CD8-positive, alpha-beta memory T cell (primary cell): ENCODE measurements around the gene RRAS. TPM values are rescaled to one million over a fixed set of nuclear protein-coding genes. Genes with fewer than 3 reads are reported as not detected.

Experiments used
- CTCF ChIA-PET: fragments of 350-600 bp; sonication (Branson Sonifier 250); formaldehyde crosslinking; loops from one replicate; lab custom pipeline; 2021; ENCODE audit warnings: antibody characterized with exemption; lab: Charles Lee
- POLR2A ChIA-PET: fragments of 350-600 bp; sonication (Branson Sonifier 250); formaldehyde crosslinking; loops from one replicate; lab custom pipeline; 2021; ENCODE audit warnings: antibody characterized with exemption; lab: Charles Lee
- DNase-seq, 5 donors: peaks; one replicate each; pipeline versions ENCODE4 v3.0.0 to v3.0.0-alpha.2; 2020 to 2022; ENCODE audit warnings: mixed read lengths in 1 of 5
- H3K27ac ChIP-seq: one replicate; pipeline ENCODE4 v1.7.0; 2013; ENCODE audit warnings: low read depth, mild to moderate bottlenecking, low read length, moderate library complexity
- H3K27me3 ChIP-seq: 2 replicates; pipeline ENCODE4 v1.7.0; 2013; ENCODE audit warnings: low read length, mild to moderate bottlenecking; ENCODE audit not compliant: insufficient read depth, poor library complexity, severe bottlenecking
- H3K36me3 ChIP-seq: 2 replicates; pipeline ENCODE4 v1.7.0; 2013; ENCODE audit warnings: mild to moderate bottlenecking, low read length, moderate library complexity; ENCODE audit not compliant: insufficient read depth
- H3K4me1 ChIP-seq: 2 replicates; pipeline ENCODE4 v1.7.0; 2013; ENCODE audit warnings: mild to moderate bottlenecking, low read length, moderate library complexity; ENCODE audit not compliant: insufficient read depth
- H3K4me3 ChIP-seq: 2 replicates; pipeline ENCODE4 v1.7.0; 2013; ENCODE audit warnings: mild to moderate bottlenecking, low read length
- H3K9me3 ChIP-seq: 2 replicates; pipeline ENCODE4 v1.7.0; 2013; ENCODE audit warnings: mild to moderate bottlenecking, low read length
- H3K27ac Mint-ChIP-seq, 8 donors: one replicate each; pipeline ENCODE4 v1.8.0; 2020 to 2021; ENCODE audit warnings: mixed read lengths in 8 of 8, mild to moderate bottlenecking in 6 of 8, inconsistent platforms in 3 of 8, moderate library complexity in 3 of 8
- H3K27me3 Mint-ChIP-seq, 2 donors: one replicate each; pipeline ENCODE4 v1.8.0; 2020 to 2021; ENCODE audit warnings: mixed read lengths in 2 of 2, mild to moderate bottlenecking in 1 of 2, moderate library complexity in 1 of 2
- H3K36me3 Mint-ChIP-seq, 3 donors: one replicate each; pipeline ENCODE4 v1.8.0; 2020 to 2021; ENCODE audit warnings: mixed read lengths in 3 of 3, inconsistent platforms in 1 of 3, mild to moderate bottlenecking in 1 of 3
- H3K4me1 Mint-ChIP-seq, 3 donors: one replicate each; pipeline ENCODE4 v1.8.0; 2020 to 2021; ENCODE audit warnings: mixed read lengths in 3 of 3, inconsistent platforms in 1 of 3, mild to moderate bottlenecking in 1 of 3
- H3K4me3 Mint-ChIP-seq, 7 donors: one replicate each; pipeline ENCODE4 v1.8.0; 2020 to 2021; ENCODE audit warnings: mixed read lengths in 7 of 7, mild to moderate bottlenecking in 6 of 7, moderate library complexity in 4 of 7, inconsistent platforms in 2 of 7
- H3K9me3 Mint-ChIP-seq, 5 donors: one replicate each; pipeline ENCODE4 v1.8.0; 2020 to 2022; ENCODE audit warnings: mixed read lengths in 5 of 5, mild to moderate bottlenecking in 3 of 5, moderate library complexity in 2 of 5, inconsistent platforms in 1 of 5
- polyA plus RNA-seq: library from polyadenylated mRNA; unstranded; fragments of 300-500 nt; fragmentation: Illumina TruSeq; gene quantifications from one replicate; pipeline ENCODE4 v1.2.3, GENCODE V29; 2021
- total RNA-seq, 2 experiments: library from RNA; stranded (reverse); gene quantifications; one replicate each; pipeline ENCODE4 v1.2.3, GENCODE V29; 2021

Gene RRAS
- total and polyA plus RNA-seq, 3 experiments from 2014 or later: 5.3 to 16.0 (median 5.8) TPM

- H3K27ac Mint-ChIP-seq: peak overlapping the region in 1 of 8 donors; percentile 72
- no peak overlapping the region for H3K4me3 ChIP-seq
- no peaks in the 10 kb centered on the region for H3K27me3 Mint-ChIP-seq
- H3K36me3 ChIP-seq: peaks cover 44% of the 10 kb centered on the region
- H3K27ac ChIP-seq: no peak overlapping the region
- no peaks in the 10 kb centered on the region for H3K27me3 ChIP-seq
- no peaks in the 10 kb centered on the region for H3K9me3 ChIP-seq
- peaks cover 7 to 75% (median 8%) of the 10 kb centered on the region in 3 donors for H3K36me3 Mint-ChIP-seq
- no peaks in the 10 kb centered on the region for H3K9me3 Mint-ChIP-seq
- no peak for DNase-seq
- ChIA-PET POLR2A (interaction anchor here (0.7 kb wide), 1 partner anchor 89 kb away, joined by 5 read pairs; no protein-coding TSS in a partner anchor), CTCF (interaction anchor here (1.4 kb wide), 1 partner anchor 23 kb away, joined by 3 read pairs; the partner anchor contains the start of gene RRAS)
- H3K4me1 Mint-ChIP-seq: peaks cover 12 to 19% (median 16%) of the 10 kb centered on the region in 3 donors
- H3K4me3 Mint-ChIP-seq: no peak overlapping the region
- H3K4me1 ChIP-seq: no peaks in the 10 kb centered on the region
Observed at GRCh38 chr19:49616945-49617344, 23.0 kb downstream of the RRAS start.

GRCh38 chr19:49616532-49616931 is 23.4 kb downstream of the RRAS start:
- POLR2A ChIA-PET: interaction anchor here (0.5 to 0.7 kb wide), 2 partner anchors 89 to 103 kb away, joined by 5 read pairs; no protein-coding TSS in a partner anchor

DNA sequence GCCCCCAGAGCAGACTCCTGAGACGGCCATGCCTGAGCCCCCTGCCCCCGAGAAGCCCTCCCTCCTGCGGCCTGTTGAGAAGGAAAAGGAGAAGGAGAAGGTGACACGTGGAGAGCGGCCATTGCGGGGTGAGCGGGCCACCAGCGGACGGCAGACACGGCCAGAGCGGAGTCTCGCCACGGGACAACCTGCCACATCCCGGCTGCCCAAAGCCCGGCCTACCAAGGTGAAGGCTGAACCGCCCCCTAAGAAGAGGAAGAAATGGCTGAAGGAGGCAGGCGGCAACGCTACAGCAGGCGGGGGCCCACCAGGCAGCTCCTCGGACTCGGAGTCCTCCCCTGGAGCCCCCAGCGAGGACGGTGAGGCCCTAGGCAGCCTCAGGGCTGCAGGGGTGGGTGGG is 24.1 kb downstream of the RRAS start:
- ChIA-PET CTCF (interaction anchor here (1.4 kb wide), 1 partner anchor 24 kb away, joined by 3 read pairs; the partner anchor contains the start of gene RRAS), POLR2A (no interaction called here)
- H3K4me1 ChIP-seq: no peaks in the 10 kb centered on the region
- no peaks in the 10 kb centered on the region for H3K27me3 ChIP-seq
- H3K4me3 ChIP-seq: no peak overlapping the region
- no peak overlapping the region for H3K27ac ChIP-seq
- Mint-ChIP-seq H3K27me3 (no peaks in the 10 kb centered on the region), H3K27ac (no peak overlapping the region), H3K4me3 (no peak overlapping the region), H3K9me3 (no peaks in the 10 kb centered on the region), H3K36me3 (peaks cover 7 to 70% (median 8%) of the 10 kb centered on the region in 3 donors), H3K4me1 (peaks cover 12 to 19% (median 16%) of the 10 kb centered on the region in 3 donors)
- peaks cover 39% of the 10 kb centered on the region for H3K36me3 ChIP-seq
- no peaks in the 10 kb centered on the region for H3K9me3 ChIP-seq
- DNase-seq: no peak

More at GRCh38 chr19:49616532-49616931, 23.4 kb downstream of the RRAS start:
- CTCF ChIA-PET: interaction anchor here (1.4 kb wide), 1 partner anchor 24 kb away, joined by 3 read pairs; the partner anchor contains the start of gene RRAS
- no peaks in the 10 kb centered on the region for H3K27me3 Mint-ChIP-seq
- H3K27ac Mint-ChIP-seq: peak overlapping the region in 1 of 8 donors; percentile 72
- Histone ChIP-seq H3K36me3 (peaks cover 40% of the 10 kb centered on the region), H3K27me3 (no peaks in the 10 kb centered on the region), H3K4me1 (no peaks in the 10 kb centered on the region), H3K9me3 (no peaks in the 10 kb centered on the region), H3K4me3 (no peak overlapping the region), H3K27ac (no peak overlapping the region)
- no peaks in the 10 kb centered on the region for H3K9me3 Mint-ChIP-seq
- peaks cover 12 to 19% (median 16%) of the 10 kb centered on the region in 3 donors for H3K4me1 Mint-ChIP-seq
- no peak for DNase-seq
- H3K36me3 Mint-ChIP-seq: peaks cover 7 to 71% (median 8%) of the 10 kb centered on the region in 3 donors
- H3K4me3 Mint-ChIP-seq: no peak overlapping the region

DNA sequence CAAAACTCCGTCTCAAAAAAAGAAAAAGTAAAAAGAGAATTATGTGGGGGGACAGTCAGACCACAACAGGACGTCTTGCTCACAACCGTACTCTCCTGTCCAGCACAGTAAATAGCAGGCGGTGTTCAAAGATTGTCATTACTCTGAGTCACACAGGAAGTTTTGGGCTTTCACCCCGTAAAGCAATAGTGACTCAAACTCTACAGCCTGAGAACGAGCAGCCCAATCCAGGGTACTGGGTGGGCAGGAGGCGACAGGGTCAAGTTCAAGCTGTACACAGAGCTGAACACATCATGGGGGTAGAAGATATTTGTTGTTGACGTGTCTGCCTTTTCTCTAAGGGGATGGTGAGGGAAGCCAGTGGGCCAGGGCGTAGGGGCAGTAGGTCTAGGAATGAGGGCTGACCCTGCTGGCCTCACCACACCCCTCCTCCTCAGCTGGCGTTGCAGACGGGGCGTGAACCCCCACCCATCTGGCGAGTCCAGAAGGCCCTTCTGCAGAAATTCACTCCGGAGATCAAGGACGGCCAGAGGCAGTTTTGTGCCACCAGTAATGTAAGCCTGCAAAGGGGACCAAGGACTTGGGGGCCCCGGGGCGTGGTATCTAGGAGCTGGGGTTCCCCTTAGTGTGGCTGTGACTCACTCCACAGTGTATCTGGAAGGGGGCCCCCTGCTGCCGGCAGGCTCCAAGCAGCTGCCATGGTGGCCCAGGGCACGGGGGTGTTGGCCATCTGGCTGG is 25.7 kb downstream of the RRAS start:
- H3K9me3 ChIP-seq: no peaks in the 10 kb centered on the region
- Mint-ChIP-seq H3K27ac (peak overlapping the region in 7 of 8 donors; percentile 63 to 94 (median 79)), H3K27me3 (no peaks in the 10 kb centered on the region), H3K4me1 (peaks cover 12 to 23% (median 16%) of the 10 kb centered on the region in 3 donors), H3K36me3 (peaks cover 7 to 75% (median 8%) of the 10 kb centered on the region in 3 donors), H3K4me3 (peak overlapping the region in 3 of 7 donors; percentile 15 to 76 (median 39)), H3K9me3 (no peaks in the 10 kb centered on the region)
- POLR2A ChIA-PET: no interaction called here
- CTCF ChIA-PET: no interaction called here
- H3K36me3 ChIP-seq: peaks cover 33% of the 10 kb centered on the region
- H3K27me3 ChIP-seq: no peaks in the 10 kb centered on the region
- H3K27ac ChIP-seq: no peak overlapping the region
- no peak for DNase-seq
- H3K4me3 ChIP-seq: no peak overlapping the region
- H3K4me1 ChIP-seq: no peaks in the 10 kb centered on the region

DNA sequence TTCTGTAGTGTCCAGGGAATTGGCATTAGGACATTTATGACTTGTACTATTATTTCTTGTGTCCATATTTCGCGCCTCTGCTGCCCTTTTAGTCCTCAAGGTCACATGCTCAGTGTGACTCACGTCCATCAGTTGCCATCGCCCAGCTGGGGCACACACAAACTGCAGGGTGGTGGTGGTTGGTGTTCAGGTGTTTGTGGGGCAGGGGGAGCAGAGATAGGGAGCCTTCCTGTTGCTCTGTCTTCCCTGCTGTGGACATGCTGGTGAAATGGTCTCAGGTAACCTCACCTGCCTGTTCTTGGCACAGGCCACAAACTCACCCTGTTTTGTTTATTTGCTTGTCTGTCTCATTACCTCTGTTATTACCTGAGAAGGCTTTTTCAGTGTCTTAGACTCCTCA is 26.6 kb downstream of the RRAS start:
- Mint-ChIP-seq H3K36me3 (peaks cover 7 to 77% (median 8%) of the 10 kb centered on the region in 3 donors), H3K27ac (peak overlapping the region in 3 of 8 donors; percentile 54 to 94 (median 63)), H3K9me3 (no peaks in the 10 kb centered on the region), H3K4me3 (no peak overlapping the region), H3K4me1 (peaks cover 12 to 23% (median 16%) of the 10 kb centered on the region in 3 donors), H3K27me3 (no peaks in the 10 kb centered on the region)
- Histone ChIP-seq H3K27me3 (no peaks in the 10 kb centered on the region), H3K4me1 (no peaks in the 10 kb centered on the region), H3K36me3 (peaks cover 32% of the 10 kb centered on the region), H3K9me3 (no peaks in the 10 kb centered on the region), H3K4me3 (no peak overlapping the region), H3K27ac (no peak overlapping the region)
- ChIA-PET POLR2A (no interaction called here), CTCF (interaction anchor here (0.7 kb wide), 1 partner anchor 23 kb away, joined by 4 read pairs; no protein-coding TSS in a partner anchor)
- no peak for DNase-seq

GRCh38 chr19:49609499-49610092 is 30.3 kb downstream of the RRAS start:
- no peaks in the 10 kb centered on the region for H3K27me3 Mint-ChIP-seq
- H3K4me3 Mint-ChIP-seq: no peak overlapping the region
- no peaks in the 10 kb centered on the region for H3K4me1 ChIP-seq
- H3K4me1 Mint-ChIP-seq: peaks cover 12 to 32% (median 19%) of the 10 kb centered on the region in 3 donors
- H3K27me3 ChIP-seq: no peaks in the 10 kb centered on the region
- no peaks in the 10 kb centered on the region for H3K9me3 Mint-ChIP-seq
- no peaks in the 10 kb centered on the region for H3K9me3 ChIP-seq
- peak overlapping the region in 1 of 8 donors; percentile 97 for H3K27ac Mint-ChIP-seq
- no peak overlapping the region for H3K27ac ChIP-seq
- peaks cover 21% of the 10 kb centered on the region for H3K36me3 ChIP-seq
- POLR2A ChIA-PET: interaction anchor here (0.7 kb wide), 1 partner anchor 21 kb away, joined by 4 read pairs; no protein-coding TSS in a partner anchor
- H3K4me3 ChIP-seq: no peak overlapping the region
- no peak for DNase-seq
- peaks cover 0 to 65% (median 2%) of the 10 kb centered on the region in 3 donors for H3K36me3 Mint-ChIP-seq
- CTCF ChIA-PET: interaction anchor here (0.9 kb wide), 1 partner anchor 10 kb away, joined by 5 read pairs; no protein-coding TSS in a partner anchor

GRCh38 chr19:49605605-49606004 is 34.3 kb downstream of the RRAS start:
- peaks cover 0 to 73% (median 4%) of the 10 kb centered on the region in 3 donors for H3K36me3 Mint-ChIP-seq
- H3K27me3 Mint-ChIP-seq: no peaks in the 10 kb centered on the region
- Histone ChIP-seq H3K4me1 (no peaks in the 10 kb centered on the region), H3K27ac (no peak overlapping the region), H3K36me3 (peaks cover 19% of the 10 kb centered on the region), H3K9me3 (no peaks in the 10 kb centered on the region), H3K27me3 (no peaks in the 10 kb centered on the region), H3K4me3 (no peak overlapping the region)
- H3K4me3 Mint-ChIP-seq: no peak overlapping the region
- ChIA-PET POLR2A (no interaction called here), CTCF (no interaction called here)
- no peak for DNase-seq
- peak overlapping the region in 1 of 8 donors; percentile 45 for H3K27ac Mint-ChIP-seq
- no peaks in the 10 kb centered on the region for H3K9me3 Mint-ChIP-seq
- peaks cover 4 to 31% (median 11%) of the 10 kb centered on the region in 3 donors for H3K4me1 Mint-ChIP-seq
